ENCODE data around the gene FZD10.

DNA sequence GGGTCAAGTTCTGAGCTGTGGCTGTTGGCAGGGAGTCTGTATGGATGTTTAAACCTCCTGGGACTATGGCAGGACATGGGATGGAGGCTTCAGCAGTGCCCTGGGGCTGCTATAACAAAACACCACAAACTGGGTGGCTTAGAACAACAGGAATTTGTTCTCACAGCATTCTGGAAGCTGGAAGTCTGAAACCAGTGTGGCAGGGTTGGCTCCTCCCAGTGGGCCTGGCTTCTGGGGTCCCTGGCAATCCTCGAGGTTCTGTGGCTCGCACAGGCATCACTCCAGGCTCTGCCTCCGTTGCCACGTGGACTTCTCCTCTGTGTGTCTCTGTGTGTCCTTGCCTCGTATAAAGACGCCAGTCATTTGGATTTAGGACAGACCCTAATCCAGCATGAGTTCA is 39.9 kb downstream of the FZD10 start:
- TF ChIP-seq POLR2A (IDR thresholded peaks at IDR 0.05; ENCODE audit: control extremely low read depth in 1 of 2, low read depth in 2 of 2, low read length in 2 of 2) (no peak), CHD1 (IDR thresholded peaks at IDR 0.05; ENCODE audit: low read depth, low read length) (no peak), SP1 (IDR thresholded peaks at IDR 0.05; ENCODE audit: low read depth, low read length) (no peak), HDAC2 (IDR thresholded peaks at IDR 0.05; ENCODE audit: borderline replicate concordance in 1 of 2, low read depth in 2 of 2, low read length in 2 of 2) (no peak), YY1 (IDR thresholded peaks at IDR 0.05; ENCODE audit: low read depth, low read length) (no peak)
- TF ChIP-seq, protein P1, sequence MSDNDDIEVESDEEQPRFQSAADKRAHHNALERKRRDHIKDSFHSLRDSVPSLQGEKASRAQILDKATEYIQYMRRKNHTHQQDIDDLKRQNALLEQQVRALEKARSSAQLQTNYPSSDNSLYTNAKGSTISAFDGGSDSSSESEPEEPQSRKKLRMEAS (IDR thresholded peaks at IDR 0.05) = no peak
- TF ChIP-seq, protein P2, sequence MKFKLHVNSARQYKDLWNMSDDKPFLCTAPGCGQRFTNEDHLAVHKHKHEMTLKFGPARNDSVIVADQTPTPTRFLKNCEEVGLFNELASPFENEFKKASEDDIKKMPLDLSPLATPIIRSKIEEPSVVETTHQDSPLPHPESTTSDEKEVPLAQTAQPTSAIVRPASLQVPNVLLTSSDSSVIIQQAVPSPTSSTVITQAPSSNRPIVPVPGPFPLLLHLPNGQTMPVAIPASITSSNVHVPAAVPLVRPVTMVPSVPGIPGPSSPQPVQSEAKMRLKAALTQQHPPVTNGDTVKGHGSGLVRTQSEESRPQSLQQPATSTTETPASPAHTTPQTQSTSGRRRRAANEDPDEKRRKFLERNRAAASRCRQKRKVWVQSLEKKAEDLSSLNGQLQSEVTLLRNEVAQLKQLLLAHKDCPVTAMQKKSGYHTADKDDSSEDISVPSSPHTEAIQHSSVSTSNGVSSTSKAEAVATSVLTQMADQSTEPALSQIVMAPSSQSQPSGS (IDR thresholded peaks at IDR 0.05; ENCODE audit: low read length) = no peak
- TF ChIP-seq, protein P3, sequence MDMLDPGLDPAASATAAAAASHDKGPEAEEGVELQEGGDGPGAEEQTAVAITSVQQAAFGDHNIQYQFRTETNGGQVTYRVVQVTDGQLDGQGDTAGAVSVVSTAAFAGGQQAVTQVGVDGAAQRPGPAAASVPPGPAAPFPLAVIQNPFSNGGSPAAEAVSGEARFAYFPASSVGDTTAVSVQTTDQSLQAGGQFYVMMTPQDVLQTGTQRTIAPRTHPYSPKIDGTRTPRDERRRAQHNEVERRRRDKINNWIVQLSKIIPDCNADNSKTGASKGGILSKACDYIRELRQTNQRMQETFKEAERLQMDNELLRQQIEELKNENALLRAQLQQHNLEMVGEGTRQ (IDR thresholded peaks at IDR 0.05; ENCODE audit: low read length) = no peak
- TF ChIP-seq, protein P4, sequence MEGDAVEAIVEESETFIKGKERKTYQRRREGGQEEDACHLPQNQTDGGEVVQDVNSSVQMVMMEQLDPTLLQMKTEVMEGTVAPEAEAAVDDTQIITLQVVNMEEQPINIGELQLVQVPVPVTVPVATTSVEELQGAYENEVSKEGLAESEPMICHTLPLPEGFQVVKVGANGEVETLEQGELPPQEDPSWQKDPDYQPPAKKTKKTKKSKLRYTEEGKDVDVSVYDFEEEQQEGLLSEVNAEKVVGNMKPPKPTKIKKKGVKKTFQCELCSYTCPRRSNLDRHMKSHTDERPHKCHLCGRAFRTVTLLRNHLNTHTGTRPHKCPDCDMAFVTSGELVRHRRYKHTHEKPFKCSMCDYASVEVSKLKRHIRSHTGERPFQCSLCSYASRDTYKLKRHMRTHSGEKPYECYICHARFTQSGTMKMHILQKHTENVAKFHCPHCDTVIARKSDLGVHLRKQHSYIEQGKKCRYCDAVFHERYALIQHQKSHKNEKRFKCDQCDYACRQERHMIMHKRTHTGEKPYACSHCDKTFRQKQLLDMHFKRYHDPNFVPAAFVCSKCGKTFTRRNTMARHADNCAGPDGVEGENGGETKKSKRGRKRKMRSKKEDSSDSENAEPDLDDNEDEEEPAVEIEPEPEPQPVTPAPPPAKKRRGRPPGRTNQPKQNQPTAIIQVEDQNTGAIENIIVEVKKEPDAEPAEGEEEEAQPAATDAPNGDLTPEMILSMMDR (IDR thresholded peaks at IDR 0.05; ENCODE audit: control extremely low read depth in 1 of 3, insufficient read depth in 1 of 3, low read depth in 1 of 3, low read length in 3 of 3) = no peak
